KOPT-K1 (cell line): Measurements from ENCODE around the gene ETV2.
"Not testable (repeated sequence)": the region's sequence is repeated elsewhere in the genome, so short reads cannot be mapped to it uniquely, and the experiment has no call there.

Experiments used
- H3K27ac ChIP-seq: fragments of 200-600 bp; sonication (generic); 2 replicates; pipeline ENCODE4 v1.5.1; 2016; ENCODE audit warnings: antibody characterized with exemption, mild to moderate bottlenecking, low read depth, low read length; ENCODE audit not compliant: poor library complexity, severe bottlenecking
- H3K36me3 ChIP-seq: fragments of 200-600 bp; sonication (generic); 2 replicates; pipeline ENCODE4 v1.5.1; 2017; ENCODE audit warnings: antibody characterized with exemption, mild to moderate bottlenecking, low read length, moderate library complexity; ENCODE audit not compliant: insufficient read depth
- H3K9me3 ChIP-seq: fragments of 200-600 bp; sonication (generic); 2 replicates; pipeline ENCODE4 v1.5.1; 2017; ENCODE audit warnings: antibody characterized with exemption, low read length, mild to moderate bottlenecking; ENCODE audit not compliant: insufficient read depth, poor library complexity, severe bottlenecking

The ETV2 gene, protein sequence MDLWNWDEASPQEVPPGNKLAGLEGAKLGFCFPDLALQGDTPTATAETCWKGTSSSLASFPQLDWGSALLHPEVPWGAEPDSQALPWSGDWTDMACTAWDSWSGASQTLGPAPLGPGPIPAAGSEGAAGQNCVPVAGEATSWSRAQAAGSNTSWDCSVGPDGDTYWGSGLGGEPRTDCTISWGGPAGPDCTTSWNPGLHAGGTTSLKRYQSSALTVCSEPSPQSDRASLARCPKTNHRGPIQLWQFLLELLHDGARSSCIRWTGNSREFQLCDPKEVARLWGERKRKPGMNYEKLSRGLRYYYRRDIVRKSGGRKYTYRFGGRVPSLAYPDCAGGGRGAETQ

DNA sequence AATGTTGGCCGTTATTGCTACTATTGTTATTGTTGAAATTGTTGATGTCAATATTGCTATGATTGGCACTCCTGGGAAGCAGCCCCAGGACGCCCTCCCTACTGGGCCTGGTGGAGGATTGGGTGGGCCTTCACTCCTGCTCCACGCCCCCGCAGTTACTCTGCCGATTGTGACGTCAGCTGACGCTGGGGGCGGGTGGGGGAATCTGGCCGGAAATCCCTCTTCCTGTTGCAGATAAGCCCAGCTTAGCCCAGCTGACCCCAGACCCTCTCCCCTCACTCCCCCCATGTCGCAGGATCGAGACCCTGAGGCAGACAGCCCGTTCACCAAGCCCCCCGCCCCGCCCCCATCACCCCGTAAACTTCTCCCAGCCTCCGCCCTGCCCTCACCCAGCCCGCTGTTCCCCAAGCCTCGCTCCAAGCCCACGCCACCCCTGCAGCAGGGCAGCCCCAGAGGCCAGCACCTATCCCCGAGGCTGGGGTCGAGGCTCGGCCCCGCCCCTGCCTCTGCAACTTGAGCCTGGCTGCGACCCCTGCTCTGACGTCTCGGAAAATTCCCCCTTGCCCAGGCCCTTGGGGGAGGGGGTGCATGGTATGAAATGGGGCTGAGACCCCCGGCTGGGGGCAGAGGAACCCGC, at the start of gene ETV2:
Gene ETV2, plus strand, starts transcription at position 231 of the 637 bp plus-strand sequence. CDS start 716 bp downstream, outside the sequence.
- peak within 1 kb of the TSS; percentile 24 for H3K27ac ChIP-seq
- H3K36me3 ChIP-seq: peaks cover 19% of the 10 kb centered on the region
- H3K9me3 ChIP-seq: no peaks in the 10 kb centered on the region

DNA sequence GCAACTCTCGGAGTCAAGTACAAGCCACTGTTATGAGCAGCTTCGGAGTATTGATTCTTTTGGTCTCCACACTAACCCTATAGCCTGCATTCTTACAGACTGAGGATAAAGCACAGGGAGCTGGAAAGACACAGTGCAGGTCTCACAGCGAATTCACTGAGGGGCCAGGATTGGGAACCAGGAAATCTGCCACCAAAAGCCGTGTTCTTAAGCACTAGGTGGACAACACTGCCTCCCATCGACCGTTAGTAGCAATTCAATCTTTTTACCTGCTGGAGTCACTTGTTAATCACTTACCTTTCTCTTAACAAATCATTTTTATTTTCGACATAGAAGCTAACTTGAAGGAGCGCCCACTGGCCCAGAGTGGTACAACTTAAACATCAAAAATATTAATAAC, 49.3 kb upstream of the ETV2 start:
- Histone ChIP-seq H3K9me3 (no peaks in the 10 kb centered on the region), H3K27ac (no peak overlapping the region), H3K36me3 (no peaks in the 10 kb centered on the region)

DNA sequence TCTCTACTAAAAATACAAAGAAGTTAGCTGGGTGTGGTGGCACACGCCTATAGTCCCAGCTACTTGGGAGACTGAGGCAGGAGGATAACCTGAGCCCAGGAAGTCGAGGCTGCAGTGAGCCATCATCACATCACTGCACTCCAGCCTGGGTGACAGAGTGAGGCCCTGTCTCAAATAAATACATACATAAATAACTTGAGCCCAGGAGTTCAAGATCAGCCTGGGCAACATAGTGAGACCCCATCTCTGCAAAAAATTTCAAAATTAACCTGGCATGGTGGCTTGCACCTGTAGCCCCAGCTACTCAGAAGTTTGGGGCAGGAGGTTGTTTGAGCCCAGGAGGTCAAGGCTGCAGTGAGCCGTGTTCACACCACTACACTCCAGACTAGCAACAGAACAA, 46.5 kb upstream of the ETV2 start:
- H3K9me3 ChIP-seq, H3K27ac ChIP-seq, H3K36me3 ChIP-seq: not testable (repeated sequence)

DNA sequence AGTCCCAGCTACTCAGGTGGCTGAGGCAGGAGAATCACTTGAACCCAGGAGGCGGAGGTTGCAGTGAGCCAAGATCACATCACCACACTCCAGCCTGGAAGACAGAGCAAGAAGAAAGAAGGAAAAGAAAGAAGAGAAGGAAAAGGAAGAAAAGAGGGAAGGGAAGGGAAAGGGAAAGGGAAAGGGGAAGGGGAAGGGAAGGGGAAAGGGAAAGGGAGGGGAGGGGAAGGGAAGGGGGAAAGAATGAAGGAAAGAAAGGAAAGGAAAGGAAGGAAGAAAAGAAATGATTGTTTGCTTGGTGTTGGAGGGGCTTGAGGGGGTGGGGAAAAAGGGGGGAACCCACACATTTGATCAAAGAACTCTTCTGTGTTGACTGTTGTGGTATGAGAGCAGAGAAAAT, 45.6 kb upstream of the ETV2 start:
- H3K9me3 ChIP-seq: no peaks in the 10 kb centered on the region
- H3K27ac ChIP-seq: no peak overlapping the region
- H3K36me3 ChIP-seq: no peaks in the 10 kb centered on the region

DNA sequence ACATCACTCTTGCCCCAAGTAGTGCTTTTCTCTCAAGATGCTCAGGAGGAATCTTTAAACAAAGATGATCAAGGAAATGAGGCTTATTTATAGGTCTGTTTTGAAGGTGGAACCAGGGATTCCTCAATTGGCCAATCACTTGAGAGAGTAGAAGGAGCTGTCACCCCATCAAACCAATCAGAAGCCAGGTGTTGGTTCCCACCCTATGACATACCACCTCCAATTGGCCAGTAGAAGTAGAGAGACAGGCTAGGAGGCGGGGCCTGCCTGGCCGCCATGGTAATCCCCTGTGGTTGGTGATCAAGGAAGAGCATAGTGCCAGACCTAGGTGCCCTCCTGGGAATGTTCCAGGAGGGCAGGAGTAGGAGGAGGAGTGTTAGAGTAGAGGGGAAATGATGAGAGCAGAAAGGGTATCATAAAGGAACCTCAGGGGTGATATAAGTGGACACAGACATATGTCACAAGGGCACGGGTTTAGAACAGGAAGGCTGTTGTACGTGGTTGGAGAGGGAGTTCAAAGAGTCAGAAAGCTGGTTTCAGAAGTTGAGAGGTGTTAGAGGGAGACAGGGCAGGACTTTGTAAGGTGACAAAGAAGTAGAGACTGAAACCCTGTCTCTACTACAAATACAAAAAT, 45.1 kb upstream of the ETV2 start:
- no peaks in the 10 kb centered on the region for H3K36me3 ChIP-seq
- H3K27ac ChIP-seq: no peak overlapping the region
- no peaks in the 10 kb centered on the region for H3K9me3 ChIP-seq

DNA sequence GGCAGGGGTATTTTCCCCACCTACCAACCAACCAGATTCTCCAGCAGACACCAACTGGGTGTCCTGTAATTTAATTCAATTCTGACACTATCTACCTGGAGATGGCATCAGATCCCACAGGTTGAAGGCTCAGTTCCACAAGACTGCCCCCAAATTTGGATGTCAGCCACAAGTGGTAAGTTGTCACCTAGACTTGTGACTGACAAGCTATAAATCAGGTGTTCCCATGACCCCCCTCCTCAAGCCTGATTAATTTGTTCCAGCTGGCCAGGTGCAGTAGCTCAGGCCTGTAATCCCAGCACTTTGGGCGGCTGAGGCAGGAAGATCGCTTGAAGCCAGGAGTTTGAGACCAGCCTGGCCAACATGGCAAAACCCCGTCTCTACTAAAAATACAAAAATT, 39.6 kb upstream of the ETV2 start:
- no peaks in the 10 kb centered on the region for H3K36me3 ChIP-seq
- peaks cover 5% of the 10 kb centered on the region for H3K9me3 ChIP-seq
- H3K27ac ChIP-seq: no peak overlapping the region

DNA sequence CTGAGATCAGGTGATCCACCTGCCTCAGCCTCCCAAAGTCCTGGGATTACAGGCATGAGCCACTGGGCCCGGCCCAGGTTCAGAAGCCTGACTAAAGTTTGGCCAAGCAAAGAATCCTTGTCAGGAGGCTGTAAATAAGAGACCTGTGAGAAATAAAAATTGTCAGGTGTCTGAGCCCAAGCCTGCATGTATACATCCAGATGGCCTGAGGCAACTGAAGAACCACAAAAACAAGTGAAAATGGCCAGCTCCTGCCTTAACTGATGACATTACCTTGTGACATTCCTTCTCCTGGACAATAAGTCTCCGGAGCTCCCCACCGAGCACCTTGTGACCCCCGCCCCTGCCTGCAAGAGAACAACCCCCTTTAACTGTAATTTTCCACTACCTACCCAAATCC, 37.1 kb upstream of the ETV2 start:
- not testable (repeated sequence) for H3K27ac ChIP-seq, H3K36me3 ChIP-seq
- peaks cover 18% of the 10 kb centered on the region for H3K9me3 ChIP-seq

DNA sequence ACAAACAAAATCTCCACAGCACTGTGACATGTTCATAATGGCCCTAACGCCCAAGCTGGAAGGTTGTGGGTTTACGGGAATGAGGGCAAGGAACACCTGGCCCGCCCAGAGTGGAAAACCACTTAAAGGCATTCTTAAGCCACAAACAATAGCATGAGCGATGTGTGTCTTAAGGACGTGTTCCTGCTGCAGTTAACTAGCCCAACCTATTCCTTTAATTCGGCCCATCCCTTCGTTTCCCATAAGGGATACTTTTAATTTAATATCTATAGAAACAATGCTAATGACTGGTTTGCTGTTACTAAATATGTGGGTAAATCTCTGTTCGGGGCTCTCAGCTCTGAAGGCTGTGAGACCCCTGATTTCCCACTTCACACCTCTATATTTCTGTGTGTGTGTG, 34.4 kb upstream of the ETV2 start:
- not testable (repeated sequence) for H3K36me3 ChIP-seq, H3K27ac ChIP-seq
- H3K9me3 ChIP-seq: peaks cover 18% of the 10 kb centered on the region

DNA sequence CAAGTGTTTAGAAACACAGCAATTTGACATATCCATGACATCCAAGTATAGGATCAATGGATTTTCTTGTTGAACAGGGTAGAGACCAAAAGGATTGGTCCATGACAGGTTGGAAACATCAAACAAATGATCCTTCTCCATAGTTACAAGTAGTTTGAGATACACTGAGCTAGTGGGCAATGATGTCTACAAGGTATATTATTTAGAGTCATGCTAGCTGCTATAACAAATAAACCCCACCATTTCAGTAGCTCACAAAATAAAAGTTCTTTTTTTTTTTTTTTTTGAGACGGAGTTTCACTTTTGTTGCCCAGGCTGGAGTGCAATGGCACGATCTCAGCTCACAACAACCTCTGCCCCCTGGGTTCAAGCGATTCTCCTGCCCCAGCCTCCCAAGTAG, 33.9 kb upstream of the ETV2 start:
- peaks cover 18% of the 10 kb centered on the region for H3K9me3 ChIP-seq
- H3K27ac ChIP-seq: no peak overlapping the region
- H3K36me3 ChIP-seq: no peaks in the 10 kb centered on the region

DNA sequence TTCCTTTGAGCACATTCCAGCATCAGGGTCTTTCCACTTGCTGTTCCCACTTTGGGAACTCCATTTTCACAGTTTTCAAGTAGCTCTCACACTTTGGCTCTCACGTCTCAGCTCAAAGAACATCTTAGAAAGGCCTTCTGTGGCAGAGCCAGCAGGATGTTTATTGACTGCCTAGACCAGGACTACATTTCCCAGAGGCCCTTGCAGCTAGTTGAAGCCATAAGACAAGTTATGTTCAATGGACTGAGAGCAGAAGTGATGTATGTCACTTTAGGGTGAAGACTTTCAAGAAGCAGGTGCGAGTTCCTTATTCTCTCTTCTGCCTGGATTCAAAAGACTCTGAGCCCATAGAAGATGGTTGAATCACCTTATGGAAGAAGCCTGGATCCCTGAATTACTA, 33.3 kb upstream of the ETV2 start:
- Histone ChIP-seq H3K27ac (no peak overlapping the region), H3K9me3 (peaks cover 18% of the 10 kb centered on the region), H3K36me3 (no peaks in the 10 kb centered on the region)

DNA sequence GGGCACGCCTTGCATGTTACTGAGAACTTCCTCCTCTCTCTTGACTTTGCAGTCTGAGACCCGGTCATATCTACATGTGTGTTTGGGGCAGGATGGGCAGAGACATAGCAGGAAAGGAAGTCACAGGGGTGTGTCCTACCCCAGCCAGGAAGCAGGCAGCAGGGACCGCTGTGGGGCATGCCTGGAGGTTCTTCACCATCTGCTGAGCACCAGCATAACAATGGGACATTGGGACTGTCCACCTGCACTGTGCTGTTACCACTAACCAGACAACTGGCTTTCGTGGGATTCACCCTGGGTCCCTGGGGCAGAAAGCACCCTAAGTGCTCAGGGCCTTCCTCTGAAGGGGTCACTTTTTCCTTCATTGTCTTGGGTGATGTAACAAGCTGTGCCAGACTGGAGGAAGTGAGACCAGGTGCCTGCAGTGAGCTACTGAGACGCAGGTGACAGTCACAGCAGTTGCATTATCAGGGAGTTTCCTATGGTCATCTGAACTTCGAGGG, 31.6 kb upstream of the ETV2 start:
- peaks cover 4% of the 10 kb centered on the region; the same call in 1 of the 2 replicates for H3K36me3 ChIP-seq
- H3K27ac ChIP-seq: no peak overlapping the region

DNA sequence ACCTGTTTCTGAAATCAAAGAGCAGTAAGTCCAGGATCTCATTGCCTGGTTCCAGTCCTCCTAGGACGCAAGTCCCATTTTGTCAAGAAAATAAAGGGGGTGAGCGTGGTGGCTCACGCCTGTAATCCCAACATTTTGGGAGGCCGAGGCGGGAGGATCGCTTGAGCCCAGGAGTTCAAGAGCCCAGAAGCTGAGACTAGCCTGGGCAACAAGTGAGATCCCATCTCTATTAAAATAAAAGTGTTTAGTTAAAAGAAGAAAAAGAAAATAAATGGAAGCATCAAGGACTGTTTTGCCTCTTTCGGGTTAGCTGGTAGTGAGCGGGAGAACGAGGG, 29.4 kb upstream of the ETV2 start:
- Histone ChIP-seq H3K36me3 (peaks cover 26% of the 10 kb centered on the region), H3K9me3 (peaks cover 12% of the 10 kb centered on the region), H3K27ac (no peak overlapping the region)

More for the DNA sequence above, 31.6 kb upstream of the ETV2 start:
- peaks cover 18% of the 10 kb centered on the region for H3K9me3 ChIP-seq

DNA sequence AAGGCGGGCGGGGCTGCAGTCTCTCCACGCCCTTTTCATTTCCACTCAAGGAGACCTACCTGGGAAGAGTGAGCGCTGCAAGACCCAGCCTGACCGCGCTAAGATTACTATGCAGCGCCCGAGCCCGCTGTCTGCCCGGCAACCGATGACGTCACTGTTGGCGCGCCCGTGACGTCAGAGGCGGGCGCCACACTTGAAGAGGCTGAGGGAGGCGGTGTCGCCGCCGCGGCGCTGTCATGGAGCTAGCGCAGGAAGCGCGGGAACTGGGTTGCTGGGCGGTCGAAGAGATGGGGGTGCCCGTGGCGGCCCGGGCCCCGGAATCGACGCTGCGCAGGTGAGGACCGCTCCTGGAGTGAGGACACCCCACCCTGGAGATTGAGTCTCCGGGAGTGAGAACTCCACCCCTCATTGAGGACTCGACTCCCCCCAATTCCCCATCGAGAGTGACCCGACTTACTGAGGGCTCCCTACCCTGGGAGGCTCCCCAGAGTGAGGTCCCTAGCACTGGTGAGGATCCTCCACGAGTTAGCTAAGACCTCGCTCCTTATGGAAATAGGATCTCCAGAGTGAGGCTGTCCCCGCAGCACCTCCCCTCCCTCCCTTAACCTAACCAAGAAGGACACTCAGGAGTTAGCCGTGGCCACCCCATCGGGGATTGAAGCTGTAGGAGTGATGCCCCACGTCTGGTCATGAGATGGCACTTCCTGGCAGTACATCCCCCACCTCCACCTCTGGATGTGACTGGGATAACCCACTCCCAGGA, 28.8 kb upstream of the ETV2 start, which contains the start of gene HAUS5:
Gene HAUS5, plus strand, starts transcription at position 177 of the 763 bp plus-strand sequence. Its CDS starts 60 bp downstream, at position 237.
- Histone ChIP-seq H3K9me3 (peaks cover 6% of the 10 kb centered on the region), H3K27ac (peak within 1 kb of the TSS; percentile 86), H3K36me3 (peaks cover 31% of the 10 kb centered on the region)

DNA sequence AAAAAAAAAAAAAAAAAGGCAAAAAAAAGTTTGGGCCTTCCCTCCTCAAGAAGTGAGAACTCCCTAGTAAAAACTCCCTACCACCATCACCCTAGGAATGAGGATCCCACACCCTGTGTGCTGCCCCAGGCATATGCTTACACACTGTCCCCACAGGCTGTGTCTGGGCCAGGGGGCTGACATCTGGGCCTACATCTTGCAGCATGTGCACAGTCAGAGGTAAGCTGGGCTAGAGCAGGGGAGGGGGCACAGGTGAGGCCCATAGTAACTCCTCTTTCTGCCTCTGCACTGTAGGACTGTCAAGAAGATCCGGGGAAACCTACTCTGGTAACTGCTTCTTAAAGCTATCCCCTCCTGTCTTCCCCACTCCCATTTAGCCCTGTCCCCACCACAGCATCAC, 28.0 kb upstream of the ETV2 start:
- H3K9me3 ChIP-seq: no peaks in the 10 kb centered on the region
- H3K27ac ChIP-seq: no peak overlapping the region
- peaks cover 39% of the 10 kb centered on the region for H3K36me3 ChIP-seq

DNA sequence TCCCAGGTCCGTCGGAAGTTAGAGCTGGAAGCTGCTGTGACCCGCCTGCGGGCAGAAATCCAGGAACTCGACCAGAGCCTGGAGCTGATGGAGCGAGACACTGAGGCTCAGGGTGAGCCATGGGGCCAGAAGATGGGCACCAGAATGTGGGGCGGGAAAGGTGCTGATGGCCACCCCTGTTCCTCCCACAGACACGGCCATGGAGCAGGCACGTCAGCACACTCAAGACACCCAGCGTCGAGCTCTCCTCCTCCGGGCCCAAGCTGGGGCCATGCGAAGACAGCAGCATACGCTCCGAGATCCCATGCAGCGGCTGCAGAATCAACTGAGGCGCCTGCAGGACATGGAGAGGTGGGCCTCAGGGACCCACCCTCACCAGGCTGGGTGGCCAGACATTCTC, 26.5 kb upstream of the ETV2 start:
- peaks cover 54% of the 10 kb centered on the region for H3K36me3 ChIP-seq
- no peak overlapping the region for H3K27ac ChIP-seq
- no peaks in the 10 kb centered on the region for H3K9me3 ChIP-seq
